ENCODE results near the gene BECN2. TPM values are rescaled to one million over a fixed set of nuclear protein-coding genes. Genes with fewer than 3 reads are reported as not detected.

Gene BECN2
- polyA plus RNA-seq, 1 of the 3 experiments (the other 2 are of a cell fraction): not detected

DNA sequence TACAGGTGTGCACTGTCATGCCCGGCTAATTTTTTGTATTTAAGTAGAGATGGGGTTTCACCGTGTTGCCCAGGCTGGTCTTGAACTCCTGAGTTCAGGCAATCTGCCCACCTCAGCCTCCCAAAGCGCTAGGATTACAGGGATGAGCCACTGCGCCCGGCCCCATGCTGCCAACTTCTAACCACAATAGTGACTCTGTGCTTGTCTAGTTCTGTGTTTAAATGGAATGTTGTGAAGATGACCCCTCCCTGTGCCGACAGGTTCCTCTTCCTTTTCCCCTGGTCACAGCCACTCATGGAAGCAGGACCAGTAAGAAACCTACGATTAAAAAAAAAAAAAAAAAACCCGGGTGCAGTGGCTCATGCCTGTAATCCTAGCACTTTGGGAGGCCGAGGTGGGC, 36.6 kb downstream of the BECN2 start:
- H3K9me2 ChIP-seq: no peaks in the 10 kb centered on the region
- no peak overlapping the region for H3K4me2 ChIP-seq
- H3K79me2 ChIP-seq (ENCODE audit: insufficient read depth): no peaks in the 10 kb centered on the region
- TF ChIP-seq TEAD4 (IDR thresholded peaks at IDR 0.05; ENCODE audit: borderline replicate concordance, insufficient read depth) (no peak), GABPA (IDR thresholded peaks at IDR 0.05; ENCODE audit: low read depth) (no peak), NFIC (IDR thresholded peaks at IDR 0.05; ENCODE audit: borderline replicate concordance) (no peak), ZBTB33 (IDR thresholded peaks at IDR 0.05; ENCODE audit: borderline replicate concordance, low read depth) (no peak), RCOR1 (IDR thresholded peaks at IDR 0.05; ENCODE audit: low read length) (no peak), EP300 (IDR thresholded peaks at IDR 0.05; ENCODE audit: borderline replicate concordance in 1 of 2, low read depth in 1 of 2, low read length in 1 of 2) (no peak), TAF1 (IDR thresholded peaks at IDR 0.05; ENCODE audit: borderline replicate concordance, low read depth, low read length) (no peak), CHD2 (IDR thresholded peaks at IDR 0.05; ENCODE audit: low read length, partially characterized antibody) (no peak), MXI1 (IDR thresholded peaks at IDR 0.05; ENCODE audit: low read depth, low read length) (no peak), TCF12 (IDR thresholded peaks at IDR 0.05) (no peak), RXRA (IDR thresholded peaks at IDR 0.05; ENCODE audit: borderline replicate concordance, low read depth) (no peak)
- TF ChIP-seq, protein P1, sequence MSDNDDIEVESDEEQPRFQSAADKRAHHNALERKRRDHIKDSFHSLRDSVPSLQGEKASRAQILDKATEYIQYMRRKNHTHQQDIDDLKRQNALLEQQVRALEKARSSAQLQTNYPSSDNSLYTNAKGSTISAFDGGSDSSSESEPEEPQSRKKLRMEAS (IDR thresholded peaks at IDR 0.05; ENCODE audit: low read depth): no peak
- TF ChIP-seq, protein P2, sequence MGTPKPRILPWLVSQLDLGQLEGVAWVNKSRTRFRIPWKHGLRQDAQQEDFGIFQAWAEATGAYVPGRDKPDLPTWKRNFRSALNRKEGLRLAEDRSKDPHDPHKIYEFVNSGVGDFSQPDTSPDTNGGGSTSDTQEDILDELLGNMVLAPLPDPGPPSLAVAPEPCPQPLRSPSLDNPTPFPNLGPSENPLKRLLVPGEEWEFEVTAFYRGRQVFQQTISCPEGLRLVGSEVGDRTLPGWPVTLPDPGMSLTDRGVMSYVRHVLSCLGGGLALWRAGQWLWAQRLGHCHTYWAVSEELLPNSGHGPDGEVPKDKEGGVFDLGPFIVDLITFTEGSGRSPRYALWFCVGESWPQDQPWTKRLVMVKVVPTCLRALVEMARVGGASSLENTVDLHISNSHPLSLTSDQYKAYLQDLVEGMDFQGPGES (IDR thresholded peaks at IDR 0.05; ENCODE audit: low read depth, low read length): no peak
- POLR2A ChIA-PET: no interaction called here
- CTCF ChIA-PET: no interaction called here
- 87% methylated on average over 9 of the region's 9 CpGs for WGBS (ENCODE audit: low lambda C conversion rate)
- DNase-seq: no peak
- H3F3A ChIP-seq (replicated peaks; ENCODE audit: insufficient read depth): peaks cover 2% of the 10 kb centered on the region
- no peaks in the 10 kb centered on the region for H4K20me1 ChIP-seq (ENCODE audit: insufficient read depth)
- H3K4me1 ChIP-seq (ENCODE audit: control insufficient read depth in 1 of 2, insufficient read depth in 2 of 2, low read depth in 1 of 2, low read length in 1 of 2): peaks cover 0 to 5% of the 10 kb centered on the region in 2 experiments; a peak in 1 of 4 replicates
- no peaks in the 10 kb centered on the region for H3K9me3 ChIP-seq
- no peak overlapping the region for H3K4me3 ChIP-seq (ENCODE audit: low read depth in 2 of 2, low read length in 1 of 2)
- H3K27me3 ChIP-seq (ENCODE audit: insufficient read depth): no peaks in the 10 kb centered on the region
- no peak overlapping the region for H3K27ac ChIP-seq (ENCODE audit: low read depth in 2 of 2, low read length in 1 of 2)
- no peak overlapping the region for H2AFZ ChIP-seq (ENCODE audit: low read depth)
- H3K36me3 ChIP-seq (replicated peaks in 1 of 2; ENCODE audit: control insufficient read depth in 1 of 2, insufficient read depth in 2 of 2, low read length in 1 of 2): no peaks in the 10 kb centered on the region
- no peak overlapping the region for H3K9ac ChIP-seq

GRCh38 chr1:241997401-241997998, 39.9 kb downstream of the BECN2 start:
- no peaks in the 10 kb centered on the region for H3K9me3 ChIP-seq
- DNase-seq: no peak
- H3F3A ChIP-seq (replicated peaks; ENCODE audit: insufficient read depth): no peaks in the 10 kb centered on the region
- H3K9me2 ChIP-seq: no peaks in the 10 kb centered on the region
- no peak overlapping the region for H3K4me2 ChIP-seq
- ChIA-PET CTCF (interaction anchor here (0.8 to 2.9 kb wide), 3 partner anchors 10 to 101 kb away, joined by 3 to 15 read pairs (median 3); no protein-coding TSS in a partner anchor), POLR2A (no interaction called here)
- no peaks in the 10 kb centered on the region for H3K36me3 ChIP-seq (replicated peaks in 1 of 2; ENCODE audit: control insufficient read depth in 1 of 2, insufficient read depth in 2 of 2, low read length in 1 of 2)
- H4K20me1 ChIP-seq (ENCODE audit: insufficient read depth): no peaks in the 10 kb centered on the region
- no peak overlapping the region for H3K4me3 ChIP-seq (ENCODE audit: low read depth in 2 of 2, low read length in 1 of 2)
- no peak overlapping the region for H2AFZ ChIP-seq (ENCODE audit: low read depth)
- no peaks in the 10 kb centered on the region for H3K79me2 ChIP-seq (ENCODE audit: insufficient read depth)
- H3K27ac ChIP-seq (ENCODE audit: low read depth in 2 of 2, low read length in 1 of 2): no peak overlapping the region
- peaks cover 0 to 4% of the 10 kb centered on the region in 2 experiments; a peak in 1 of 4 replicates for H3K4me1 ChIP-seq (ENCODE audit: control insufficient read depth in 1 of 2, insufficient read depth in 2 of 2, low read depth in 1 of 2, low read length in 1 of 2)
- H3K27me3 ChIP-seq (ENCODE audit: insufficient read depth): no peaks in the 10 kb centered on the region
- WGBS (ENCODE audit: low lambda C conversion rate): 88% methylated on average over 12 of the region's 12 CpGs
- no peak overlapping the region for H3K9ac ChIP-seq
- no peak for TF ChIP-seq RFX5 (IDR thresholded peaks at IDR 0.05; ENCODE audit: low read length)
- no peak for TF ChIP-seq SIN3A (IDR thresholded peaks at IDR 0.05; ENCODE audit: borderline replicate concordance, low read depth, low read length)
- no peak for TF ChIP-seq TCF12 (IDR thresholded peaks at IDR 0.05)
- no peak for TF ChIP-seq FOXM1 (IDR thresholded peaks at IDR 0.05; ENCODE audit: low read depth)
- TF ChIP-seq ZBTB33 (IDR thresholded peaks at IDR 0.05; ENCODE audit: borderline replicate concordance, low read depth): no peak
- TF ChIP-seq RAD21 (IDR thresholded peaks at IDR 0.05; ENCODE audit: low read length): no peak
- no peak for TF ChIP-seq MXI1 (IDR thresholded peaks at IDR 0.05; ENCODE audit: low read depth, low read length)
- no peak for TF ChIP-seq REST (IDR thresholded peaks at IDR 0.05; ENCODE audit: low read depth, low read length)
- no peak for TF ChIP-seq RXRA (IDR thresholded peaks at IDR 0.05; ENCODE audit: borderline replicate concordance, low read depth)
